HTERT RPE-1 (cell line): ENCODE data around the gene CACNA2D3.

ENCODE experiments used
- in situ Hi-C: fragments of 300-500 bp; cut with MboI; formaldehyde crosslinking; loops from 4 replicates; pipeline ENCODE4 v1.14.3; 2020; ENCODE audit warnings: low sequenced_read_pairs

CACNA2D3 gene

DNA sequence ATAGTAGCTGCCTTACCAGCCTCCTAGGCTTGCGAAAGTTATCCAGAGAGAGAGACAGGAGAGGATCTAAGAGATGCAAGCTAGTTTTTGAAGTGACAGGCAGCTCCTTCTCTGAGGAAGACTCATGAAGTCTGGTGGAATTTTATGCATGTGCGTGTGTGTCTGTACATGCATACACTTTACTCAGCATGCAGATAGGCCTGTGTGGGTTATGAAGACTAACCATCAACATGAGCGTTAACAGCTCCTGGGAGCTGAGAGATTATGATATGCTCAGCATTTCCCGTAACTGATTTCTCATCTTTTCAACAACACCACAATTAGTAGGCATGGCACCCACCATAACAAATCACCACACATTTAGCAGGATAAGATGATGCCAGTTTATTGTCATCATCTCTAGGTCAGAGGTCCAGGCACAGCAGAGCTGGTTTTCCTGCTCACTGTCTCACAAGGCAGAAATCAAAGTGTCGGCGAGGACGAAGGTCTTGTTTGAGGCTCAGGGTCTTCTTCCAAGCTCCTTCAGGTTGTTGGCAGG lies 239.5 kb downstream of the CACNA2D3 start:
- in situ Hi-C loops, result no loop called here

DNA sequence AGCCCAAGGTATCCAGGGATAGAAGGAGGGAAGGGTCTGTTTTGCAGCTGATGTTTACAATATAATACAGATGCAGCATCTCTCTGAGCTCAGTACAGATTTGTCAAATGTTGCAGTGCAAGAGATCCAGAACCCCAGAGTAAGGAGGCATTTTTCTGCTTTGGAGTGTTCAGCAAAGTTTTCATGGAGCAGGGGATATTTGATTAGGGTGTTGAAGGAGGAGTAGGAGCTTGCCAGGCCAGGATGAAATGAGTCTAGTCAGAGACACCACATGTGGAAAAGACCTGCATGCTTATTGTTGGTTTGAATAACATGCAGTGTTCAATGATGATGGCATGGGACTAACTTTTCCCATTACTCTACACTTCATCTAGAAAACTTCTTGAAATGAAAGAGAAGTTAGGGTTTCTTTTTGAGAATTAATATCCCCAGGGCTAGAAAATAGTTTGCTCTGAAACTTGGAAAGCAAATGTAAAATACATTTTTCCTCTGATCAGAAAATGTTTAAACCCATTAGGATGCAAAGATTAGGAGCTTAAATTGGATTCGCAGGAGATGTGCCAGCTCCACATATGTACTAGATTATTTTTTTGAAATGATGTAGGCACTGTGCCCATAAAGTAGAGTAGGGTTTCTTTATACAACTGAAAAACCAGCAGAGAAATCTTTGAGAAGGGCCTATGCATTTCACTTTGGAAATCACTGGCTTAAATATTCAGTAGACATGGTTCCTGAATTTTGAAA lies 243.8 kb downstream of the CACNA2D3 start:
- in situ Hi-C loops, result no loop called here

DNA sequence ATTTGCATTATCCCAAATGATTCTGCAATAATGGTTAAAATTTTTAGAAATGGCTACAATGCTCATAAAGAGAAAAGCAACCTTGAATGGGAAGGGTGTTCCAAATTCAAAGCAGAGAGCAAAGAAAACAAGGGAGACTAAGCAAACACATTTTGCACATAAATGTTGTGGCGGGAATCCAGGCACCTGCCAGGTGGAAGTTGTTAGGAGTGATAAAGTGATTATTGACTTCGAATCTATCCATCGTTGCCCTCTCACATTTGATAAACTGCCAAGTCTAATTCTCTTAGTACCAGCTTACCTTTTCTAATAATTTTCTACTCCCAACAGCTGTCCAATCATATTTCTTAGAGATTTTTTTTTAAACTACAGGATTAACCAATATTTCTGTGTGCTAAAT lies 244.5 kb downstream of the CACNA2D3 start:
- in situ Hi-C loops, result no loop called here

DNA sequence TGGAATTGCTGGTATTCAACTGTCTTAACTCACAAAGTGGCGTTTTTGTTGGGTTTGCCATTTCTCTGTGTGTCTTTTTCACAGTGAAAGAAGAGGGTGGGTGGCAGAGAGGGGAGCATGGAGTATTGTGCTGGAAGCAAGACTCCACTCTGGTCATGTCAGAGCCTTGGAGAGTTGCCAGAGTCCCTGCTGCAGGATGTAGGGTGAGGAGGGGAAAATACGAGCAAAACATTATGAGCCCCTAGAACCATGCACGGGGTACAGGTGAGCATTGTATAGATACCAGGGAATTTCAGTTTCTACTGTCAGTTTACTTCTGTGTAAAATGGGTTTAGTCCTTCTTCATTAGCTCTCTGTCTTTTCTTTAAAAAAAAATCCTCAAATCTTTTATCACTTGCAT lies 249.9 kb downstream of the CACNA2D3 start:
- in situ Hi-C loops, result no loop called here

DNA sequence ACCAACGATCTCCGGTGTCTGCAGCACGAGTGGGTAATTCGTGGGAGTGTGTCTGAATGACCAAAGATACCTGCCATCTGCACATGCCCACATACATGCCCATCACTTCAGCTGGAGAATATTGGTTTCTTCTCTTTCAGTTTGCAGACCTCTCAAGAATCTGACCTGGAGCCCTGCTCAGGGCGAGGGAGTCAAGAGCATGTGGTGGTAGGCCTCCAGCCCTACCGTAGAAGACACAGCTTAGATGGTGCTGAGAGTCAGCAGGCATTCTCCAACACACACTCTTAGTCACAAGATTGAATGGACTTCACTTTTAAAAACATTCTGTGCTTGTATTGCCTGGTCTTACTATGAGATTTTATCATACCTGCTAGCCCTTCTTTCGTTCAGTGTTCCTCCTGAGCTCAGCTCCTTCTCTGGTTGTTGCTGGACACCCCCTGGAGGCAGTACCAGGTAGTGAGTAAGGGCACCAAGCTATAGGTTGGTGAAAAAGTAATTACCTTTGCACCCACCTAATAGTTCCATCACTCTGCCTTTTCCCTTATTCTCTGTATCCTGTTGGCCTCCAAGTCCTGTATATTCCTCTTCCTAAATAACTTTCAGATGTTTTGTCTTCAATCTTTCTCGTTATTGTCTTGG lies 252.0 kb downstream of the CACNA2D3 start:
- in situ Hi-C loops, result no loop called here

DNA sequence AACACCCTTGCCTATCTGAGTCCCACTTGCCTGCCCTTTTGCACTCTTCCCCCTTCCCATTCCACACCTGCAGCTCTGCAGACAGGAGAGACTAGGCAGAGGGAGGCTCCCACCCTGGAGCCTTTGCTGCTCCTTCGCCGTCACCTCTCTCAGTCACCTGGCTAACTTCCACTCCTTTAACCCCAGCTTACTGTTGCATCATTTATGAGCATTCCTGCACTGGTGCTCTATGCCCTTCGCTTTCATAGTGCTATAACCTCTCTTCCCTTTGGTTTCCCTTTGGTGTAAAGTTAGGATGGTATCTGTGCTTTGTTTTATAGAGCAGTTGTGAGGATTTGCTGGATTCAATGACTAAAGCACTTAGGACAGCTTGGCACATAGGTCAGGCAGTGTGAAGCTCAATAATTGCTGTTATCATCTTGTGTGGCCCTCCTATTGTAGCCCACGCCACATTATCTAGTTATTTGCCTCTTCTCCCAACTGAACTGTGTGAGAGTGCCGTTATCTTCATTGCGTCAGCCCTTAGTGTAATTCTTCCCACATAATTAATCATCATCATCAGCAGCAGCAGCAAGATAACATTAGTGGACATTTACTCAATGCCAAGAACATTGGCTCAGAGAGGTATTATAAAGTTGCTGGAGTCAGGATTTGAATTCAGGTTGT lies 253.9 kb downstream of the CACNA2D3 start:
- in situ Hi-C loops, result no loop called here

DNA sequence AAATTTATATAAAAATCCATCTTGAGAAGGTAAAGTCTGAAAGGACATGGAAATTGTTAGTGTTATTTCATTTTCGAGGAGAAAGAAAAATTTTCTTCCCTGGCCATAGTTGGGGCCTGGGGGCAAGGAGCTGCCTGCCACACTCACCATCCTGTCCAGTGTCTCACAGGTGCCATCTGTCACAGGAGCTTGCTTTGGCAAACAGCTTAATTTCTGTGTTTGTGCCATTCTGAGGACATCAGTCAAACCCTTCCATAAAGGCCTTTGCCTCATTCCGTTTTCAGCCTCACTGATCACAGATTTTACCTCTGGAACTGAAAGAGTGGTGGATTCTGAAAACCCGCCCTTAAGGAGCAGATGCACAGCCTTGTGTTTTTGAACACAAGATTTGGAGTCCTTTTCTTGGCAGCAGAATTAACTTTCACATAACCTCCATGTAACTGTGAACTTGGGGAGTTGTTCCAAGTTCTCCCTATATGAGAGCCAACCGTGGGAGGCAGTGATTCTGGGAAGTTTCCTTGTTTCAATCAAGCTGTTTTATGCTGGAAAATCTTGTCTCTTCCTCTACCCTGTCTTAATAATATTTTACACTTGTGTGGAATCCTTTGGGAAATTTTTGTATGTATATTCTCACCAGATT lies 254.7 kb downstream of the CACNA2D3 start:
- in situ Hi-C loops, result no loop called here

DNA sequence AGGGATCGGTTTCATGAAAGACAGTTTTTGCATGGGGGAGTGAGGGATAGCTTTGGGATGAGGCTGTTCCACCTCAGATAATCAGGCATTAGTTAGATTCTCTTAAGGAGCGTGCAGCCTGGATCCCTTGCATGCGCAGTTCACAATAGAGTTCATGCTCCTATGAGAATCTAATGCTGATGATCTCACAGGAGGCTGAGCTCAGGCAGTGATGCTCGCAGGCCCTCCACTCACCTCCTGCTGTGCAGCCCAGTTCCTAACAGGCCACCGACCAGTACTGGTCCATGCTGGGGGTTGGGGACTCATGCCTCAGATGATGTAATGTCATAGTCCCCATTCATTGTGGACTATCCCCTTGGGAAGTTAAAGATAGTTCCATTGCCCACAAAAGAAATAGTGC lies 255.8 kb downstream of the CACNA2D3 start:
- in situ Hi-C loops, result no loop called here

DNA sequence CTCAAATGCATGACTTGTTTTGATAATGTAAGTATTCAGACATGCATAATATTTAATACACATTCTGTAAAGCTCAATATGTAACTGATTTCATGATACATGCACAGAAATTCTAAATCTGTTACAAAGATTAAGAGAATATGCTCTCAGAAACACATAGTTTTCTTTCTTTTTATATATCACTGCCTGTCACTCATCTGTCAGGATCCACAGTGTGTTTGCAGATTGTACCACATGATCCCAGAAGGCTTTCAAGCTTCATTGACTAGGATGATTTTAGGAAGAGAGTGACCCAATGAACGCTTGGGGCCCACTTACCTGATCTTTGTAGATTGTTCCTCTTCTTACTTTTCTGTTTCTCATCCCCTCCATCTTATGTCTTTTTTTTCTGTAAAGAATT lies 261.9 kb downstream of the CACNA2D3 start:
- in situ Hi-C loops, result no loop called here

DNA sequence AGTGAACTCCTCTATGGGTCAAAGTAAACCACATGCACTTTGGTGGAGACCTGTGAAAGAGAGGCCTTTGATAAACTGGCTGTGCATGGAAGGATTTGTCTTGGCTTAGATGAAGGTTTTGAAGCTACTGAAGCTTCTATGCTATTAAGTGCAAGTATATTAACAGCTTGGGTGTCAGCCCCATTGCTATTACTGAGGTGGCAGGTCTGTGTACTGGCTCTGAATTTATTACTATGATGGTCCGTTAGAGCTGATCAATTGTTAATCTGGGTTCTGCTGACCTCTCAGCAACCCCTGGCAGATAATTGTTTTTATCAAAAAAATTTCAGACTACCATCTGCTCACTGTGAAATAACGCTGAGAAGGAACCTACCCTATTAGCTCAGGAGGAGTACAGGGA lies 268.2 kb downstream of the CACNA2D3 start:
- in situ Hi-C loops, result no loop called here

DNA sequence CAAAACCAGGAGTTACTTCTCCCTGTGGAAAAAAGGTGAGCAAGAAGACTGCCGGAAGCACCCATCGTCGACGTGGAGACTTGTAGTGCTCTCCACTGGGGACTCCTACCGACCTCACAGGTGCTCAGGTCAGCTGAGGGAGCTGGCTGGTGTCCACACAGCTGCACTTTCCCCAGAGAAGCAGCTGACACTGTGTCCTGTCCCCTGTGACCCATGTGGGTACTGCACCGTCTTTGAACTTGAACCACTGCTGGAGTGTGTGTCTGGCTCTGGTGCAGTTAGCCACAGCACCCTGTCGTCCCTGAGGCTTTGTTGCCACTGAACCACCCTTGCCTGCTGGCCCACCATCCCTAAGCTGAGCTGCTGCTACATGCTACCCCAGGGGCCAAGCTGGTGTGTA lies 270.8 kb downstream of the CACNA2D3 start:
- in situ Hi-C loops, result no loop called here

DNA sequence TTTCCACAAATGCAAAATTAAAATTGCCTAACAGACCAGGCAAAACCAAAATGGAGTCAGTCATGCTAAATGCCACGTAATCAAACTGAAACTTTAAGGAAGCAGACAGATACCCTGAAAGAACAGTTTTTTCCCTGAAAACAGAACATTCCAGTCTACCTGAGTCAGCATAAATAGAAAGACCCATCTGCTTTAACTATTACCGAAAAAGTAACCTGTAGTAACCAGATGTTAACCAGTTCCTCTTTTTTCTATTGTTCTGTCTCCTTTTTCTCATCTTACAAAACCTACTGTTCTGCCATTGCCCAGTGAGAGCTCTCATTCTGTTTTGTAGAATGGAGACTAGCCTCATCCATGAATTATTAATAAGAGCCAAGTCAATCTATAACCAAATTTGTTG lies 286.0 kb downstream of the CACNA2D3 start:
- in situ Hi-C loops, result no loop called here

DNA sequence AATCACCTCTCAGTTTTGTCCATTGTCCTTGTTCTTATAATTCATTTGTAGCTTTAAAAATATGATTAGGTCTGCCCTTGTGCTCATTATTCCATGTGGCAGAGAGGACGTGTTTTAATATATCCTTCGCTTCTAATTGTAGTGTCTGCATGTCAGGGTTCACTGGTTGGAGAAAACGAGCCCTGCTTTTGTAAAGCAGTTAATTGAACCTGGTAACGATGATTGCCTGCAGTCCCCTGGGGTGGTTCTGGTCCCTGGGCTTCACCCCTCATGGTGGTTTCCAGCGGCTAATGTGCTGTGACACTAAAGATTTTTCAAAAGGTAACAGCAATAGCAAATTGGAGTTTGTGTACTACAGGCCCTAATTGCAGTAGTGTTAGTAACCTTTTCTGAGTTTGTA lies 299.6 kb downstream of the CACNA2D3 start:
- in situ Hi-C loops, result no loop called here

DNA sequence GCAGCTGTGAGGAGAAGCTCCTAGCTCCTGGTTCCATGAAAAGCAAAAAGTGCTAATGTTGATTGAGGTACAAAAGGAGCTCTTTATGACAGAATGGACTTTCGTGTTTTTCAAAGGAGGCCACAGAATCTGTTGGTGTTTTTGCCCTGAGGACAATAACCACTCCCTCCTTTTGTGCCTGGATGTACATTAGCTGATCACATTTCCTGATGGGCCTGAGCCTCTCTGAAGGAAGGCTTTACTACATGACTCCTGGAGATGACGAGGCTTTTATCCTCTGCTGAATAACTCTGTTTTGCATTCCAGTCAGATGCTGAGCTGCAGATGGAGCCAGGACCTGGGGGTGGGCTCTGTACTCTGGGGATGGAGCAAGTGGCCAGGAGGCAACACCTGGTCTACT lies 301.9 kb downstream of the CACNA2D3 start:
- in situ Hi-C loops, result no loop called here

DNA sequence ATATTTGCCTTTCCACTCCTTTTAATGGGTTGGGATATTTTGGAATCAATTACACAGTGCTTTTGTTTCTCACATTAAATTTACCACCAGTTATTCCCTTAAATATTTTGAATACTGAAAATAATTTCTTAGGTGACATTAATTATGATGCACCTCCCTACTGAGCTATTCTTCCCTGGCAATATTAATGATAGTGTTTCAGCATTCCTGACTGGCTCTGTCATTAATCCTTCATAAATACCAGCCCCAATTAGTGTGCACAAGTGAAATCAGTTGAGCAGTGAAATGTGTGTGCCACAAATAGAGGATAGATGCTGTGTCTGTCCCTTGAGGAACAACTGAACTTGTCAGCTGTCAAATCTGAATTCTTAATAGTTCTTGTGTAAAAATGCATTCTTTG lies 304.0 kb downstream of the CACNA2D3 start:
- in situ Hi-C loops, result no loop called here

DNA sequence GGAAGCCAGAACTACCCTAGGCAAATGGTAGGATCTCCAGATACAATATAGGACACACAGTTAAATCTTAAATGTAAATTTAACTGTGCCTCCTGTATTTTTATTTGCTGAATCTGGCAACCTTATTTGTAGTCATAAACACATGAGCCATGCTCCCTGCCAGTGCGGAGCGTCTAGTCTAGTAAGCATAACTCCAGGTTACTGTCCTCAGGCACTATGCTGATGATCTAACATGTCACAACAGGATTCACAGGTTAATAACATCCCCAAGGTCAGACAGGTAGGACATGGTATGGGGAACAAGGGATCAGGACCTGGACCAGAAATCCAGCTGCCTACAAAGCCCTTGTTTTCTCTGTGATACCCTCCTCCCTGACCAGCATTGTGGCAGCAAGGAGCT lies 305.1 kb downstream of the CACNA2D3 start:
- in situ Hi-C loops, result no loop called here

DNA sequence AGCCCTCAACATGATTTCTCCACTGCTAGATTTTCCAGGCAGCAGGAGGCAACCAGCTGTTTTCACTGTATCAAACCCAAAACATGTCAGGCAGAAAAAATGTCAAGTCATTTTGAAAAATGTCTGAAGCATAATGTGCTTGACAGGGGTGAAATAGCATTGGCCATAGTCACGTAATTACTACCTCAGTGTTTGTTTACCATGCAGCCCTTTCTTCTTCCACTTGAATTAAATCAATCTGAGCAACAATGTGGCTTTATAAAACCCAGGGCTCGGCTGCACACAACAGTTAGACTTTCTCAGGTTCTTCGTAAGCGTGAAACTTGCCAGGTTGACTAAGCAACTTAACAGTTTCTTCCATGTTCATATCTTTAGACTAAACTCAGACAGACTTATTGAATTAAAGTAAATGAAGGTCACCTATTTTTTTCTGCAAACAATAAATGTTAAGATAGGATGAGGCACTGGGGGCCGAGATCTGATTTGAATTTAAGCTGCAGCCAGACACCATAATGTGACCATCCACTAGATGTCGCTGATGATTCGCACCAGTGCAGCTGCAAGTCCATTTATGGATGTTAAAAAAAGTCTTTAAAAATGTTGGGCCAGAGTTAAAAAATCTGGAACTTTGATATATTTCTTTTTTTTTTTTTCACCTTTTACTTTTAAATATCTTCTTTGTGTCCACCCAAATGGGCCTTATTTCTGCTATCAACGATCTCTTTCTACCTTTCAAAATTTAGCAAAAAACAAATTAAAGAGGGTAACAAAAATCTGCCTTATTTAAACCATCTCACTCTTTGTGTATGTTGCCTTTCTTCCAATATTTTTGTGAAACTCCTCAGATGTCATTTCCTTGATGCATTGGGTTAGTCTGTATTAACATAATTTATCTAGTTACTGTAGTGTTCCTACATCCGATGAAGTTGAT lies 305.9 kb downstream of the CACNA2D3 start:
- in situ Hi-C loops, result no loop called here

DNA sequence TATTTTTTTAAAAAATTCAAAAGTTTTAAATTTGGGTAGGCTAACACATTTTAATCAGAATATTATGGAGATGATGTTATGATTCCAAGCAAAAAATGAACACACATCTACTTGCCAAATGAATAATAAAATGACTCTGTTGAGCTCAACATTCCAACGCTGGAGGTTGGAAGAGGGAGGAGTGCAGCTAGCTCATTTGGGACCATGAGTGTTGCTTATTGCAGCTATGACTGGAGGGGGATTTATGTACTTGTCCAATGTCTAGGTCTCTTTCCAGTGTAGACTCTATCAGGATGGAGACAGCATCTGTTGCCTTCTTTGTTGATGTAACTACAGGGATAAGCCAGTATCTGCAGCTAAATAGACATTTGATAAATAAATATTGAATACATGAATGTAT lies 310.6 kb downstream of the CACNA2D3 start:
- in situ Hi-C loops, result no loop called here

DNA sequence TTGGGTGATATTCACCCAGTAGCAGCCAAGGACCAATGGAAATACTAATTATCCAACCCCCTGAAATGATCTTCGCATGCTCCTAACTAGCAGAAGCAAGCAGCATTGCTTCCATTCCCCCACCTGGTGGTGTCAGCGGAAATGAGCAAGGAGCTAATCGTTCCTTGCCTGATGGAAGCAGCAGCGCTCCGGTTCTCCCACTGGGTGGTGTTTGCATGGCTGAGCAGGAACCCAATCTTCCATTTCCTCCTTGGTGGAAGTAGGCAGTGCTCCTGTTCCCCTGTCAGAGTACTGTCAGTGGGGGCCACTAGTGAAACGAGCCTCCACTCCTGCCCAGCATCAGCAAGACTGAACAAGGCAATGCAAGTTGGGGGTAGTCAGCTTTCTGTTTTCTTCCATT lies 311.5 kb downstream of the CACNA2D3 start:
- in situ Hi-C loops, result no loop called here

DNA sequence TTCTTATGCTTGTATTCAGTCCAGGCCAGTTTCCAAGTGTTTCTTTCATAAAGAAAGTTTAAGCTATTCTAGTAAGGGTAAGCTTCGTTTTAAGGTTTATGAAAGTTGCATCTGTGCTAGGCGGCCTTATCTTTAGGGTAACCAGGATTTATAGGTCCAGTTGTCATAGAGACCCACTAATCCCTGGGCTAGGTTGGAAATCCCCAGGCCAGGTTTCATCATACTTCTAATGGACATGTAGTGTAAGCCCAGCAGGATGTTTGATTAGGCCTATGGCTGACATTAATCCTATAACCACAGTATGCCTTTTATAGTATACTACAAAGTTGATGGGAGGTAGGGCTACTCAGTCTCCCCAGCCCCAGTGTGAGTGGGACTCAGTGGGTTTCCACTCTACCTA lies 312.4 kb downstream of the CACNA2D3 start:
- in situ Hi-C loops, result no loop called here
